Stimulated activated CD4-positive, alpha-beta T cell treated with anti-CD3 and anti-CD28 coated beads, Interleukin-12 subunit alpha, Interleukin-12 subunit beta, amount 100 ng/mL, for 24 hours (primary cell): Measurements from ENCODE around the gene ABHD4.
"Not testable (repeated sequence)": the region's sequence is repeated elsewhere in the genome, so short reads cannot be mapped to it uniquely, and the experiment has no call there.

Experiments used
- DNase-seq, 2 experiments: peaks; one replicate each; pipeline ENCODE4 v3.0.0-alpha.2; 2020; ENCODE audit warnings: low read depth in 2 of 2

Gene ABHD4, protein sequence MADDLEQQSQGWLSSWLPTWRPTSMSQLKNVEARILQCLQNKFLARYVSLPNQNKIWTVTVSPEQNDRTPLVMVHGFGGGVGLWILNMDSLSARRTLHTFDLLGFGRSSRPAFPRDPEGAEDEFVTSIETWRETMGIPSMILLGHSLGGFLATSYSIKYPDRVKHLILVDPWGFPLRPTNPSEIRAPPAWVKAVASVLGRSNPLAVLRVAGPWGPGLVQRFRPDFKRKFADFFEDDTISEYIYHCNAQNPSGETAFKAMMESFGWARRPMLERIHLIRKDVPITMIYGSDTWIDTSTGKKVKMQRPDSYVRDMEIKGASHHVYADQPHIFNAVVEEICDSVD

DNA sequence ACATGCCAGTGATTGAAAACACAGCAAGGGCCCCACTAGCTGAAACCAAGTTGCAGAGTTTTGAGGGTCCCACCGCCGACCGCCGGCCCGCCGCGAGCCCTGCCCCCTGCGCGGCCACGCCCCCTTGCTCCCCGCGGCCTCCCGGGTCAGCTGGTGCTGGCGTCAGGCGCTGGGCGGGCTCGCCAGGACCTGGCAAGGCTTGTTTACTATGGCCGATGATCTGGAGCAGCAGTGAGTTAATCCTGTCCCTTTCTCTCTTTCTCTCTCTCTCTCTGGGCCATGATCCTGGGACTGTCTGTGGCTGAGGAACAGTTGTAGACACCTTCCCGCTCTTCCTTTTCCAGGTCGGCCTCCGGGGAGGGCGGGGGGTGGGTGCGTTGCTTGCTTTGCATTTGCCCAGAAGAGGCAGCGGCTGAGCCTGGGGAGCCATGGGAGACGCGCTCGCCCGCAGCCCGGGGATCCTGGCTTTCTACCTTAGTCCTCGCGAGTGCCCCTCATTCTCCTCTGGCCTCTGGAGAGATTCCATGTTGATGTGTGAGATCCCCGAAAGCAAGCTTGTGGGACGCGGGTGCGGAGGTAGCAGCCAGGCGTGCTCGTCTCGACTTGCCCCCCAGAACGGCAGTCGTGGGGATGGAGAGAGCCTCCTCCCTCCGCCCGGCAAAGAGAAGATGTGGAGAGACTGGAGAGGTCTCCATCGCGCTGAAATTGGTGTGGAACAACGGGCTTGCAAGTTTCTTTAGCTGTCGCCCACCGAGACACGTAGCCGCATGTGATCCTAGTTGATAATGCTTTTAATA, at the start of gene ABHD4:
ABHD4 (plus strand) TSS at position 202 of the 797 bp plus-strand sequence; CDS start at position 209, 7 bp downstream.
- peak in 1 of 2 experiments; percentile 37 for DNase-seq

DNA sequence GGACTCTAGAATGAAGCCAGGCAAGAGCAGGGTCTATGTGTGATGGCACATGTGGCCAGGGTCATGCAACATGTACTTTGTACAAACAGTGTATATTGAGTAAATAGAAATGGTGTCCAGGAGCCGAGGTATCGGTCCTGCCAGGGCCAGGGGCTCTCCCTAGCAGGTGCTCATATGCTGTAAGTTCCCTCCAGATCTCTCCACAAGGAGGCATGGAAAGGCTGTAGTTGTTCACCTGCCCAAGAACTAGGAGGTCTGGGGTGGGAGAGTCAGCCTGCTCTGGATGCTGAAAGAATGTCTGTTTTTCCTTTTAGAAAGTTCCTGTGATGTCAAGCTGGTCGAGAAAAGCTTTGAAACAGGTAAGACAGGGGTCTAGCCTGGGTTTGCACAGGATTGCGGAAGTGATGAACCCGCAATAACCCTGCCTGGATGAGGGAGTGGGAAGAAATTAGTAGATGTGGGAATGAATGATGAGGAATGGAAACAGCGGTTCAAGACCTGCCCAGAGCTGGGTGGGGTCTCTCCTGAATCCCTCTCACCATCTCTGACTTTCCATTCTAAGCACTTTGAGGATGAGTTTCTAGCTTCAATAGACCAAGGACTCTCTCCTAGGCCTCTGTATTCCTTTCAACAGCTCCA, 48.7 kb upstream of the ABHD4 start:
- DNase-seq, result no peak

DNA sequence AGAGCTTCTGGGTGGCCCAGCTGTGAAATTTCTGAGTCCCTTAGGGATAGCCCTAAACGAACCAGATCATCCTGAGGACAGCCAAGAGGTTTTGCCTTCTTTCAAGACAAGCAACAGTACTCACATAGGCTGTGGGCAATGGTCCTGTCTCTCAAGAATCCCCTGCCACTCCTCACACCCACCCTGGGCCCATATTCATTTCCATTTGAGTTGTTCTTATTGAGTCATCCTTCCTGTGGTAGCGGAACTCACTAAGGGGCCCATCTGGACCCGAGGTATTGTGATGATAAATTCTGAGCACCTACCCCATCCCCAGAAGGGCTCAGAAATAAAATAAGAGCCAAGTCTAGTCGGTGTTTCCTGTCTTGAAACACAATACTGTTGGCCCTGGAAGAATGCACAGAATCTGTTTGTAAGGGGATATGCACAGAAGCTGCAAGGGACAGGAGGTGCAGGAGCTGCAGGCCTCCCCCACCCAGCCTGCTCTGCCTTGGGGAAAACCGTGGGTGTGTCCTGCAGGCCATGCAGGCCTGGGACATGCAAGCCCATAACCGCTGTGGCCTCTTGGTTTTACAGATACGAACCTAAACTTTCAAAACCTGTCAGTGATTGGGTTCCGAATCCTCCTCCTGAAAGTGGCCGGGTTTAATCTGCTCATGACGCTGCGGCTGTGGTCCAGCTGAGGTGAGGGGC, 48.0 kb upstream of the ABHD4 start:
- peak in 1 of 2 experiments; percentile 65 for DNase-seq

DNA sequence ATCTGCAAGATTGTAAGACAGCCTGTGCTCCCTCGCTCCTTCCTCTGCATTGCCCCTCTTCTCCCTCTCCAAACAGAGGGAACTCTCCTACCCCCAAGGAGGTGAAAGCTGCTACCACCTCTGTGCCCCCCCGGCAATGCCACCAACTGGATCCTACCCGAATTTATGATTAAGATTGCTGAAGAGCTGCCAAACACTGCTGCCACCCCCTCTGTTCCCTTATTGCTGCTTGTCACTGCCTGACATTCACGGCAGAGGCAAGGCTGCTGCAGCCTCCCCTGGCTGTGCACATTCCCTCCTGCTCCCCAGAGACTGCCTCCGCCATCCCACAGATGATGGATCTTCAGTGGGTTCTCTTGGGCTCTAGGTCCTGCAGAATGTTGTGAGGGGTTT, 46.5 kb upstream of the ABHD4 start:
- no peak for DNase-seq

DNA sequence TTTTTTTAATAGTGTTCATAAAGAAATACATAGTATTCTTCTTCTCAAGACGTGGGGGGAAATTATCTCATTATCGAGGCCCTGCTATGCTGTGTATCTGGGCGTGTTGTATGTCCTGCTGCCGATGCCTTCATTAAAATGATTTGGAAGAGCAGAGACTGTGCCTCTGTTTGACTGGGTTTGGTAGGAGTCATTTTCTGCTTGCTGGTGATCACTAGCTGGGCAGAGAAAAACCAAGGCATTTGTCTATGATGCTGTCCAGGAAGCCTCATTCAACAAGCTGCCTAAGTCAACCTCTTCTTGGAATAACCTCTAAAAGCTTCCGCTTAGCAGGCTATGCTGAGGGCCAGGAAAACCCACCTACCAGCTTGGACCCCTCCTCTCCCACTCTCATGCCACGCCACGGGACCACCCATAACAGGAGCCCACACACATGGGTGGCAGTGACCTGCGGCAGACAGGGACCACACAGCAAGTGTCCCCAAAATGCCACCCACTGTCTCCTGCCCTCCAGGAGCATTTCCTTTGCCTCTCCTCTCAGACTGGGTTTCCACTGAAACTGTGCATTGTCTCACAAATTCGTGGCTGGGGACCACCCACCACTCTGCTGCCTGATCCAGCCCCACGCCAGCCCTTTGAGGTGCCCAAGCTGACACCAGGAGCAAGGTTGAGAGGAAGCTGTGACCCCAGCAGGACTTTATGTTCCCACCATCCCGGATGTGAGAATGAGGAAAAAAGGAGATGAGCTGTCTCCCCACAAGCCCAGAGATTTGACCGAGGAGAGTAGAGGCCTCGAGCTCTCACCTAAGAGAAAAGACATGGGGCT, 45.9 kb upstream of the ABHD4 start:
- no peak for DNase-seq

DNA sequence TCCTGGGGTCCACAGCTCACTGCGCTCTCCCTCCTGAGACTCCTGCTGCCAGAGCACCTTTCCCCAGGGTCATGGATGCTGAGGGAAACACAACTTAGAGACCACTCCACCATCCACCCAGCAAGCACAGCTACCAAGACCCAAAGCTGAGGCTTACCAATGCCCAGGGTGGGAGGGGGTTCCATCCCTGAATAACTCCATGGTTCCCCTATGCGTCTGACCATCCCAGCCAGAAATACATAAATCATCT, 45.3 kb upstream of the ABHD4 start:
- no peak for DNase-seq

DNA sequence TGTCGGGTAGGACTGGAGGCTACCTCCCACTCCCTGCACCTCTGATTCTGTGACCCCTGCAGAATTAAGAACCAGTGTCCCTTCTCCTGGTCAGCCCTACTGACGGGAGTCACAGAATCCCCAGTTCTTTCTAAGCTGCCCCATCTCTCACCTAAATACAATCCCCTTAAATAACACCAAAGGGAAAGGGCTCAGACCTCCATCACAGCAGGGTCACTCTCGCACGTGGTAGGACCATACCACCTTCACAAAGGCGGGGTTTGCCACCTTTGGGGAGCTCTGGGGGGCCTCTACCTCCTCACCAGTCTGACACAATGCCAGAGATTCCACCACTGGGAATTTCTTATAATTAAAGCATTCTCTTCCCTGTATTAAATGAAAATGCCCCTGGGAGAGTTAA, 44.7 kb upstream of the ABHD4 start:
- no peak for DNase-seq

DNA sequence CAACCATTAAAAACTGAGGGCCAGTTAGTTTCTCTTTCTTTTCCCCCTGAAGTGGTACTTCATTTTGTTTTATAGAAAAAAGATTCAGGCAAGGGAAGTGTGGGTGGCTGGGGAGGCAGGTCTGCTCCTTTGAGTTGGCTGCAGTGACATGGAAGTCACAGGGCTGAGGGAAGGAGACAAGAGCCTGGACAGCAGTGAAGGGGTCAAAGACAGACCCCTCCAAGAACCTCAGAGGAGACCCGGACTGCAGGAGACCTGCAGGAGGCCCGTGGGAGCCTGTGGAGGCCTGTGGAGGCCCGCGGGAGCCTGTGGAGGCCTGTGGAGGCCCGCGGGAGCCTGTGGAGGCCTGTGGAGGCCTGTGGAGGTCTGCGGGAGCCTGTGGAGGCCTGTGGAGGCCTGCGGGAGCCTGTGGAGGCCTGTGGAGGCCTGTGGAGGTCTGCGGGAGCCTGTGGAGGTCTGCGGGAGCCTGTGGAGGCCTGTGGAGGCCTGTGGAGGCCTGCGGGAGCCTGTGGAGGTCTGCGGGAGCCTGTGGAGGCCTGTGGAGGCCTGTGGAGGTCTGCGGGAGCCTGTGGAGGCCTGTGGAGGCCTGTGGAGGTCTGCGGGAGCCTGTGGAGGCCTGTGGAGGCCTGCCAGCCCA, 44.1 kb upstream of the ABHD4 start:
- not testable (repeated sequence) for DNase-seq

DNA sequence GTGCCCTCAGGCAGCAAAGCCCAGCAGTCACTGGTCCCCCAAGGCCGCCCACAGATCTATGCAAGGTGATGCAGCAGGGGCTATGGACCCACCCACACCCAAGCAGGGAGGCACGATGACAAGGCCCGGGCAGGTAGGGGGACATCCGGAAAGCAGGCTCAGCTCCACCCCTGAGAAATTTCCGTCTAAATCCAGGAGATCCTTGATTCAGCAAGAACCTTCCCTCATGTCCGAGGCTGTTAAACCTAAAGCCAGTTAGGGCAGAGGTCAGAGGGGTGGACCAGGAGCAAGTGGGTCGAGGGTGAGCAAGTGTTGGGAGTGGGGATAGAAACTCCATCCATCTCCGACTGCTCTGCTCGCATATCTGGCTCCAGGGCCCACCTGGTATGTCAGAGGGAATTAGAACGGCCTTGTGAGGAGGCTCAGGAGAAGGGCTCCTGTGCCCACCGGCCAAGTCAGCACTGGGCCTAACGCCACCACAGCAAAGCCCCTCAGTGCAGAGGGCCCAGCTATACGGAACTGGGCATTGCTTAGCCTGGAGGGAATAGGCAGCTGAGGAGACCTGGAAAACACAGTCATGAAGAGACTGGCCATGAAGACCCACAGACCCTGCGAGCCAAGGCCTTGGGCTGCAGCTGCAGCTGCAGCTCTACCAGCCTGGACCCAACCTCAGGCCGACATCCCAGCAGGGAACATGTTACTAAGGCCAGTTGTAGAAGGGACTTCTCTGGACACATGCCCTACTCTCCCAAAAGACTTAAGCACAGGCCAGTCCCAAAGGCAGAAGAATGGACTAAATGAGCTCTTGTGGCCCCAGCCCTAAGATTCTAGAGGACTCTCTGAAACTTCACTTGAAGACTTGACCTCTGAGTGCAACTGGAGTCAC, 43.4 kb upstream of the ABHD4 start:
- no peak for DNase-seq

DNA sequence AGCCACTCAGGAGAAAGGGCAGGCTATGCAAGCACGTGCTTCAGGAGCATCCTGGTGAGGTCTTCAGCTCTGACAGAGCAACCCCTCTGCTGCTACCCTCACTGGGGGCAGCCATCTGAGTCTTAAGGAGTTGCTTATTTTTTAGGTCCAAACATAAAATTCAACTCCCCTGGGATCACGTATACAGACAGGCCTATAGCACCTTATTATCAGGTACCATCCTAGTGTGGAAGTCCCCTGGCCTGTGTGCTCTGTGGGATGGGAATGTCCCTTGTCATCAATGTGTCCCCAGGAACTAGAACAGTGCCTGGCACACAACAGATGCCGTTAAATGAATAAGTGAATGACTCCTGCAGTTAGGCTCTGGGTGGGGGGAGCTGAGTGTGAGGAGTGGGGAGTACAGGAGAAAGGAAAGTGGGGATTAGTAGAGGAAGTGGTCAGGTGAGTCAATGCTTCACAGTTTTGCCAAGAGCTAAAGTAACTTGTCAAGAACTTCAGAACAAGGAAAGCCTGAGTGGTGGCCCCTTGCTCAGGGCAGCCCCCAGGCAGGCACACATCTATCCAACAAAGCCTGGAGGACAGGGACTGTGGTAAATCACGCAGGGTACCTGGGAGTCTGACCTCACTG, 42.6 kb upstream of the ABHD4 start:
- peak in 1 of 2 experiments; percentile 75 for DNase-seq

DNA sequence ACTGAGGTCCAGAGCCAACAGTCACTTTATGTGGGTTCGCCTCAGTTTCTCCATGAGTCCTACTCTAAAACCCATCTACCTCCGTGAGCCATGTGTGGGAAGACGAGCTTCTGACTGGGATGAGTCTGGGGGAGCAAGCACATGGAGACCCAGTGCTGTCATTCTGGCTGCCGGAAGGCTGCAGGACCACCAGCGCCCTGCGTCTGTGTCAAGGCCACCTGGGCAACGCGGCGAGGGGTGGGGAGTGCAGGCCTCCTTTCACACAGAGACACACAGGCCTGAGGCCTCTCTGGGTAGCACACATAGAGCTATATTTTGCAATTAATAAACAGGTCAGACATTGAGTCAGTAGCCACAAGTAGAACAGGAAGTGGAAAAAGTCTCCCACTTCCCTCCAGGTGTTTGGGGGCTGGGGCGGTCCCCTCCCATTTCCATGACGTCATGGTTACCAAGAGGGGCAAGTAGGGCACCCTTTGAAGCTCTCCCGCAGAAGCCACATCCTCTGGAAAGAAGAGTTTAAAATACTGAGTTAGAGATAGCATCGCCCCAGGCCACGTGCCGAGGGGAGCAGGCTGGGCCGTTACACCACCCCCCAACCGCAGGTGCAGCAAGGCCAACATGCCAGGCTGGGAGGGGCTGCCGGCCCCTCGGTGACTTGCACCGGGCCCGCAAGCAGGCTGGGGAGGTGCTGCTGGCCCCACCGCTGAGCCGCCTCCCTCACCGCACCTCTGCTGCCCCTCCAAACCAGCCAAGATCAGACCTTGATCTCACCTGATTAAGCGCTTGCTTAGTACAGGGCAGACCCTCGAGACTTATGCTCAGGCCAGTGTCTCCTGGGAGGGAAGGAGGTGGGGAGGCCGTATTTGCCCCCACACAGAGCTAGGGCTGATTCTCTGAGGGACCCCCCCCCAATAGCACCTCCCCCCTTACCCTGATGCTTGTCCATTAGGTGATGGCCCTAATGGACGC, 41.8 kb upstream of the ABHD4 start:
- DNase-seq, result peak; percentile 93 to 94

DNA sequence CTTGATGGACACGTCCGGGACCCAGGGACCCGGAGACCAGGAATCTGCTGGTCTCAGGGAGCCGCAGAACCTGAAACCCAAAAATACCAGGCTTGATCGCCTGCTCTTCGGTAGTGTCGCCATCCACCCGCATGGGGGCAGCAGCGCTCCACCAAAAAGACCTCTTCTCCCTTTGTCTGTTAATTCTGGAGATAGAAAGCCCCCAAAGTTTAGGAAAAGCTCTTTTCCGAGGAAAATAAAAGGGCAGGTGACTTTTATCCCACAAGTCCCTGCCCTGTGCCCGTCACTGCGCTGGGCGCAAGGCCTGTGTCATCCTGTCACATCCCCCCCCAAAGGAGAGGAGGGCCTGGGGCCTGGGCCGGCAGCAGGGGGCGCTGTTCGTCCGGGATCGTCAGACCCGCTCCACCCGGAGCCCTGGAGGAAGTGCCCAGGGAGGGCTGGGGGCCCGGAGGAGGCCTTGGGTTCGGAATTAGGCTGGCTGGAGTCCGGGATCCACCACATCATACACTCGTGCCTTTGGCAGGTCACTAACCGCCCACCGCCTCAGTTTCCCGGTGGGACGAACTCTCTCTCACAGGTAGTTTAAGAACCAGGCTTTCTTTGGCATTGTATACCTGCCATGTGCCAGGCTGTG, 41.0 kb upstream of the ABHD4 start:
- peak; percentile 83 to 93 for DNase-seq

DNA sequence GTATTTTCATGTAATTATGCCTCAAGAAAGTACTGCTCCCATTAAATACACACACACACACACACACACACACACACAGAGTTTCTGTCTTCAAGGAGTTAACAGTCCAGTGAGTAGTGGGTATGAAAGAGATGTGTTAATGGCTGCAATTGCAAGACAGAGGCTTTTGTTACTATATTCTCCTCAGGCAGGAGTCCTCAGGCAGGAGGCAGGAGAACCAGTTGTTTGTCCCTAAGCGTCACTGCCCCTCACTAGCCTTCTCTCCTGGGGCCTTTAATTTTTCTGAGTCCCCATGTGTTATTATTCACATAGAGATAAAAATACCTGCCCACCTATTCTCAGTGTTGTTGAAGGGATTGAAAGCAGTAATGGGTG, 40.3 kb upstream of the ABHD4 start:
- DNase-seq, result no peak

DNA sequence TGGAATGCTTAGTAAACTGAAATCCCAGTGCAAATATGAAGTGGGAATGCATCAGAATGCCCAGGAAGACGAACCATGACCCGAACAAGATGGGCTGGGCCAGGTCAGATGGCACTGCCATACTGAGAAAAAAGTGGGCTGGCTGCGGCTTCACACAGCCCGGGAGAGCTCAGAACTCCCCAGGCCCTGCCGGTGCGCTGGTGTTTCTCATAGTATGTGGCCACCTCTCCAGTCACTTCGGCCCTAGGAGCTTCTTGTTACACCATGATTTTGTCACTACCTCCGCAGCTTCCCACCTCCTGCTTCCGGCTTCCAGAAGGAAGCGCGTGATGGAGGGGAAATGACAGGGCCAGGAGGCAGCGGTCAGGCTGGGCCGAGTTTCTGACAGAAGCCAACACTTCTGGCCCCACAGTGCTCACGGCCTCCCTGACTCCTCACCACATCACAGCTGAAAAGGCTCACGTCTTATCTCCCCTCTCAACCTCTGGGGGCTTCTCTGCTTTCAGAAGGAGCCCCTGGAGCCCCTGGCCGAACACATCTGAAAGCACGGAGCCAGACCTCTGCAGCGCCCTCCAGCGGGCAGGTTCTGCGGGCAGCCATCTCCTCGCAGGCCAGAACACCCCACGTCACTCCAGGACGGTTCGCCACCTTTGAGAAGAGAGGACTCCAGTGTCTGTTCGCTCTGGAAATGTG, 39.7 kb upstream of the ABHD4 start:
- no peak for DNase-seq

DNA sequence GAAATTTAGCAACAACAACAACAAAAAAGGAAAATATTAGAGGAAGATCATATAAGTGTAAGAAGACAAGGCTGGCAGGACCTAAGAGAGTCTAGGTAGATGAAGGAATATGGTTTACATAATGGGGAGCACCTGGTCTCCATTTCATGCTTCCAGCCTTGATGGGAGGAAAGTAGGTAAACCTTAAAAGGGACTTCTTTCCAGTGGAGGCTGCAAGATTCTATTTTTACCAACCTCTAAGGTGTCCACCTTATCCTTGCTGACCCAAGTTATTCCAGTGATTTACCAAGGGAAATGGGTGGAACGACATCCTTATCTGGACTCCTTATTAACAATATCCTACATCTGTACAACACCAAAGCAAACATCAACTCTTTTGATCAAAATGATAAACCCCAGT, 39.1 kb upstream of the ABHD4 start:
- DNase-seq, result no peak

DNA sequence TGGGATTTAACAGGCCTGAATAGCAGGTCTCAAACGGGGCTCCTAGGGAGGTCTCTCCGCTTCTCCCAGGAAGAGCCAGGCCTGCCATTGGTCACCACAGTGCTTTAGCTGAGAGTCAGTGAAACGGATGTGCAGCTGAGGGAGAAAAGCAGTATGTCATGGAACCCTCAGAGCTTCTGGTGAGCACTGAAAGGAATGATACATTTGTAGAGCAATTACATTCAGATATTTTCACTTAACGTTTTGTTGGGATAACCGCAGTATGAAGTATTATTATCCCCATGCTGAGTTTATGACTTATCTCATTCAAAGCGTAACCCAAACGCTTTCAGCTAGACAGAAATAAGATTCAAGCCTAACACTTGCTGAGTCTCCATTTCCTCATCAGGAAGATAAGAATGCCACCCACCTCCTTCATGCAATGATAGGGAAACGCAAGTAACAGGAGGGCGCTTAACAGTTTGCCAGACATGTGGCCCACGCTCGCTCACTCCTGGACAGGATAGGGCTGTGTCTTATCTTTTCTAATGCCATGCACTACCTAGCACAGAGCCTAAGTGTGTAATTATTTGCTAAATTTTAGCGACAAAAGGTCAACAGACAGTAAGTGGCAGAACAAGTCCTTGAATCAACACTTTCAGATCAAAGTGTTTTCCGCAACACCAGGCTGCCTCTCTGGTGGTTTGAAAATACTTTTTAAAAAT, 37.3 kb upstream of the ABHD4 start:
- no peak for DNase-seq

DNA sequence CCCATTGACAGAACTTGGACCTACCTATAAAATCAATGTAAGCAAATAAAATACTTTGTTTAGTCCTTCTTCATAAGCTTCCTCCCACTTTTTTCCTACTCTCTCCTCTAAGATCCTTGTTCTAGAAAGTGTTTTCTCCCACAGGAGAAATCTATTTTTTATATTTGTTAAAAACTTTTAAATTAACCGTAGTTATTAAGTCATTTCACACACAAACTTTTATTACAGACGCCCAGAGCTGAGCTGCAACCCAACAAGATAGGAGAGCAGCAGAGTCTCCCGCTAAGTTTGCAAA, 36.8 kb upstream of the ABHD4 start:
- no peak for DNase-seq
